HFFc6 (cell line): ENCODE data around the gene CHAD. TPM values are rescaled to one million over a fixed set of nuclear protein-coding genes. Genes with fewer than 3 reads are reported as not detected.

ENCODE experiments used
- DNase-seq: peaks from one replicate; pipeline ENCODE4 v3.0.0-alpha.2; 2018
- H3K27ac Mint-ChIP-seq: 2 replicates; pipeline ENCODE4 v1.8.0; 2020; ENCODE audit warnings: mild to moderate bottlenecking, mixed read lengths
- H3K27me3 Mint-ChIP-seq: 2 replicates; pipeline ENCODE4 v1.8.0; 2021; ENCODE audit warnings: mild to moderate bottlenecking, moderate library complexity, mixed read lengths; ENCODE audit not compliant: insufficient read depth
- H3K36me3 Mint-ChIP-seq: 2 replicates; pipeline ENCODE4 v1.8.0; 2021; ENCODE audit warnings: low read depth, mixed read lengths
- H3K4me1 Mint-ChIP-seq: 2 replicates; pipeline ENCODE4 v1.8.0; 2020; ENCODE audit warnings: low read depth, mixed read lengths
- H3K4me3 Mint-ChIP-seq: 2 replicates; pipeline ENCODE4 v1.8.0; 2020; ENCODE audit warnings: mild to moderate bottlenecking, moderate library complexity, mixed read lengths
- H3K9me3 Mint-ChIP-seq: 2 replicates; pipeline ENCODE4 v1.8.0; 2020; ENCODE audit warnings: mild to moderate bottlenecking, mixed read lengths
- CTCF ChIP-seq: fragments of 200-600 bp; sonication (generic); IDR thresholded peaks from 2 replicates; pipeline ENCODE4 v1.5.0; 2021; ENCODE audit warnings: antibody characterized with exemption, mild to moderate bottlenecking
- total RNA-seq, 6 experiments: library from RNA; stranded (reverse); fragmentation: NEBNext Ultra II Directional; extraction: Animal tissue kit (Norgen Biotek cat#: 25700); gene quantifications; 2 replicates in 1 of 6; 3 replicates in 5 of 6; pipeline ENCODE4 v1.2.3, GENCODE V29; 2021

CHAD gene
- total RNA-seq, 6 experiments from 2014 or later: not detected

GRCh38 chr17:50471009-50471905 lies 2.6 kb upstream of the CHAD start:
- no peak for TF ChIP-seq CTCF
- DNase-seq: no peak
- Mint-ChIP-seq H3K27ac (no peak overlapping the region), H3K27me3 (peaks cover 20% of the 10 kb centered on the region), H3K4me1 (no peaks in the 10 kb centered on the region), H3K4me3 (no peak overlapping the region), H3K36me3 (no peaks in the 10 kb centered on the region; the same call in 1 of the 2 replicates), H3K9me3 (no peaks in the 10 kb centered on the region)

- Mint-ChIP-seq H3K27ac (no peak overlapping the region), H3K9me3 (no peaks in the 10 kb centered on the region), H3K36me3 (no peaks in the 10 kb centered on the region; the same call in 1 of the 2 replicates), H3K4me3 (no peak overlapping the region), H3K4me1 (no peaks in the 10 kb centered on the region), H3K27me3 (peaks cover 20% of the 10 kb centered on the region)
- DNase-seq: no peak
- TF ChIP-seq CTCF: no peak
These were observed 1.7 kb upstream of the CHAD start for GRCh38 chr17:50470426-50470825.

GRCh38 chr17:50469671-50470305 lies 1.1 kb upstream of the CHAD start:
- Mint-ChIP-seq H3K4me3 (no peak overlapping the region), H3K27ac (no peak overlapping the region), H3K9me3 (no peaks in the 10 kb centered on the region), H3K4me1 (no peaks in the 10 kb centered on the region), H3K36me3 (no peaks in the 10 kb centered on the region; the same call in 1 of the 2 replicates), H3K27me3 (peaks cover 23% of the 10 kb centered on the region)
- DNase-seq: no peak
- TF ChIP-seq CTCF: no peak

GRCh38 chr17:50469208-50469605 lies 527 bp upstream of the CHAD start:
- no peak for TF ChIP-seq CTCF
- H3K4me3 Mint-ChIP-seq: no peak overlapping the region
- no peak overlapping the region for H3K27ac Mint-ChIP-seq
- no peaks in the 10 kb centered on the region for H3K9me3 Mint-ChIP-seq
- no peak for DNase-seq
- H3K4me1 Mint-ChIP-seq: no peaks in the 10 kb centered on the region
- H3K27me3 Mint-ChIP-seq: peaks cover 28% of the 10 kb centered on the region
- H3K36me3 Mint-ChIP-seq: no peaks in the 10 kb centered on the region; the same call in 1 of the 2 replicates

- H3K4me1 Mint-ChIP-seq: no peaks in the 10 kb centered on the region
- H3K9me3 Mint-ChIP-seq: no peaks in the 10 kb centered on the region
- no peak overlapping the region for H3K4me3 Mint-ChIP-seq
- TF ChIP-seq CTCF: no peak
- H3K27me3 Mint-ChIP-seq: peaks cover 27% of the 10 kb centered on the region
- DNase-seq: no peak
- no peak overlapping the region for H3K27ac Mint-ChIP-seq
- H3K36me3 Mint-ChIP-seq: no peaks in the 10 kb centered on the region; the same call in 1 of the 2 replicates
These were observed 801 bp downstream of the CHAD start for GRCh38 chr17:50467855-50468303.
